Stimulated activated CD4-positive, alpha-beta T cell treated with anti-CD3 and anti-CD28 coated beads, Interleukin-15, amount 100 ng/mL, for 1 hour (primary cell): ENCODE measurements around the gene SELENOM.
"Not testable (repeated sequence)": the region's sequence is repeated elsewhere in the genome, so short reads cannot be mapped to it uniquely, and the experiment has no call there.

Source experiments
- DNase-seq, 2 donors: peaks; one replicate each; pipeline ENCODE4 v3.0.0-alpha.2; 2020; ENCODE audit warnings: low read depth in 1 of 2, low spot score in 1 of 2

Gene SELENOM

GRCh38 chr22:31133911-31134310, 26.5 kb upstream of the SELENOM start:
- no peak for DNase-seq

DNA sequence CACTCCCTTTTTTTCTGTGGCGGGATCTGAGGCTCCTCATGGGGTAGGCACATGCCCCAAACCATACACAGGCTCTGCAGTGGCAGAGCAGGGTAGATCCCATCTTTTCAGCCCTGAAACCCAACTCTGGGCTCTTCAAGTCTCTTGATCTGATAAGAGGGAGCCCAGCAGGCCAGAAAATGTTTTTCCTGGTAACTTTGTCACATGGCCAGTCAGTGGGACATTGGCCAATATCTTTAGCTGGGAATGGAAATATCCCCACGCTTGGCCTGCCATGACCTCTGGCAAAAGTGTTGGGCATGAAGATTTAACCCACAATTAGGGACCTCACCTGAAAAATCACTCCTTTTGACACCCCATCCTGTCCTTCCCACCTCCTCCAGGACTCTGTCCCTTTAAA, 23.5 kb upstream of the SELENOM start:
- DNase-seq, result no peak

DNA sequence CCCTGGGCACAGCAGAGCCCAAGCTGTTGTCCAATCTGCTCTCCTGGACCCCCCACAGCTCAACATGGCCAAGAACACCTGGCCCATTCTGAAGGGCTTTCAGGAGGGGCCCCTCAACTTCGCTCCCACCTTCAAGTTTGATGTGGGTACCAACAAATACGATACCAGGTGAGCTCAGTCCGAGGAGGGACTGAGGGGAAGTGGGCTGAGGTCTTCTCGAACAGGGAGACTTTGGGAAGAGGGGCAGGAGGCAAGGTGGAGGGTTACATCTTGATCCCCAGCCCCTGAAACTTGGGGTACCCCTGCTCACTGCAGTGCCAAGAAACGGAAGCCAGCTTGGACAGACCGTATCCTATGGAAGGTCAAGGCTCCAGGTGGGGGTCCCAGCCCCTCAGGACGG, 20.8 kb upstream of the SELENOM start:
- no peak for DNase-seq

GRCh38 chr22:31127181-31127772, 19.9 kb upstream of the SELENOM start:
- no peak for DNase-seq

- no peak for DNase-seq
Observed at GRCh38 chr22:31126869-31127175, 19.5 kb upstream of the SELENOM start.

DNA sequence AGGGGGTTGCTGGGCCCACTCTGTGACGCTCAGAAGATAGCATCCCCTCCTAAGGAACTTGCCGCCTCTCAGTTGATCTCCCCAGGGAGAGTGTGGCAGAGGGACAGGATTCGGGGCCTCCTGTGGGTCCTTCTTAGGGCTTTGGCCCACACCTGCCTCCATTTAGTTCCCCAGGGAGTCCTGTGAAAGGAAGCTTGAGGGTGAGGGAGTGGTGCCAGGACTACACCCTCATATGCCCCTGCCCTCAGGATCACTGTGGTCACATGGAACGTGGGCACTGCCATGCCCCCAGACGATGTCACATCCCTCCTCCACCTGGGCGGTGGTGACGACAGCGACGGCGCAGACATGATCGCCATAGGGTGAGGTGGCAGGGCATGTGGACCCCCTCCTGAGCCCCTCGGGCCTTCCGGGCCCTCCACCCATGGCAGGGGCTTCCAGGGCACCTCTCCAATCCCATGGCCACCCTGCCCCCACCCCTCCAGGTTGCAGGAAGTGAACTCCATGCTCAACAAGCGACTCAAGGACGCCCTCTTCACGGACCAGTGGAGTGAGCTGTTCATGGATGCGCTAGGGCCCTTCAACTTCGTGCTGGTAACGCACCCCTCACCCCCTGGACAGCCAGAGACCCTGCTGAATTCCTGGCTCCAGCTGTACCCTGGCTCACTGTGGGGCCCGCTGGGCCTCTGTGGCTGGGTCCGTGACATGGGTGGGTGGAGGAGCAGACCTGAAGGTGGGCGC, 18.9 kb upstream of the SELENOM start:
- DNase-seq, result no peak

DNA sequence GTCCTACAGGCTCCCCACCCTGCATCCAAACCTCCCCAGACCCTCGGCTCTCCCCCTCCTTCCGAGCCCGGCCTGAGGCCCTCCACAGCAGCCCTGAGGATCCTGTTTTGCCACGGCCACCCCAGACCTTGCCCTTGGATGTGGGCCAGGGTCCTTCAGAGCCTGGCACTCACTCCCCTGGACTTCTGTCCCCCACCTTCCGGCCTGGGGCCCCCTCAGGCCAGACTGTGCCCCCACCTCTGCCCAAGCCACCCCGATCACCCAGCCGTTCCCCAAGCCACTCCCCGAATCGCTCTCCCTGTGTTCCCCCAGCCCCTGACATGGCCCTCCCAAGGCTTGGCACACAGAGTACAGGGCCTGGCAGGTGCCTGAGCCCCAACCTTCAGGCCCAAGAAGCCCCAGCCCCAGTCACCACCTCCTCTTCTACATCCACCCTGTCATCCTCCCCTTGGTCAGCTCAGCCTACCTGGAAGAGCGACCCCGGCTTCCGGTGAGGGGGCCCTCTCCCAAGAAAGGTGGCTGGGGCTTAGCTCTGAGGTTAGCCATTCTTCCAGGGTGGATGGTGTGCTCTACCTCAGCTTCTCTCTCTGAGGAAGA, 18.3 kb upstream of the SELENOM start:
- DNase-seq, result no peak

DNA sequence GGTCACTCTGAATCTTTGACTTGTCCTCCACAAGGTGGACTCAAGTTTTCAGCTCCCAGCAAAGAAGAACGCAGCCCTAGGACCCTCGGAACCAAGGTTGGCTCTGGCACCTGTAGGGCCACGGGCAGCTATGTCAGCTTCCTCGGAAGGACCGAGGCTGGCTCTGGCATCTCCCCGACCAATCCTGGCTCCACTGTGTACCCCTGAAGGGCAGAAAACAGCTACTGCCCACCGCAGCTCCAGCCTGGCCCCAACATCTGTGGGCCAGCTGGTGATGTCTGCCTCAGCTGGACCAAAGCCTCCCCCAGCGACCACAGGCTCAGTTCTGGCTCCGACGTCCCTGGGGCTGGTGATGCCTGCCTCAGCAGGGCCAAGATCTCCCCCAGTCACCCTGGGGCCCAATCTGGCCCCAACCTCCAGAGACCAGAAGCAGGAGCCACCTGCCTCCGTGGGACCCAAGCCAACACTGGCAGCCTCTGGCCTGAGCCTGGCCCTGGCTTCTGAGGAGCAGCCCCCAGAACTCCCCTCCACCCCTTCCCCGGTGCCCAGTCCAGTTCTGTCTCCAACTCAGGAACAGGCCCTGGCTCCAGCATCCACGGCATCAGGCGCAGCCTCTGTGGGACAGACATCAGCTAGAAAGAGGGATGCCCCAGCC, 17.6 kb upstream of the SELENOM start:
- DNase-seq, result no peak

DNA sequence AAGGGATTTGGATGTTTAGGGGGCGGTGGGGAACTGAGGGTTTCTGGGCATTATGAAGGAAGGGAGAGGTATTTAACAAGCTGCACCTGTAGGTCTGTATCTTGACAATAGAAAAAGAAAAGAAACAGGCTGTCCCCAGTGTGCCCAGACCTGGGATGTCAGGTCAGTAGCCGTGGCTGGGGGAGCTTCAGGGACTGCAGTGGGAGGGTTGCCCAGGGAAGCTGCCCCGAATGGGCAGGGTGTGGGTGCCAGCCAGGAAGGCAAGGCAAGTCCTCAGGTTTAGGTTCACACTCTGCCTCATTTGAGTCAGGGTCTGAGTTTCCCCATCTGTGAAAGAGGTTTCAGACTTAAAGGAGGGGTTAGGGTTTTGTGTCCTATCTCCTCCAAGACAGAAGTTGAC, 16.9 kb upstream of the SELENOM start:
- DNase-seq, result no peak

GRCh38 chr22:31123292-31123602, 15.9 kb upstream of the SELENOM start:
- DNase-seq, result no peak

- no peak for DNase-seq
Observed at GRCh38 chr22:31122532-31123291, 15.3 kb upstream of the SELENOM start, which contains the start of gene INPP5J. TSS of gene INPP5J (plus strand) at chr22:31122966. CDS start at chr22:31123015, 49 bp downstream.

- DNase-seq, result no peak
Observed at GRCh38 chr22:31122196-31122531, 14.8 kb upstream of the SELENOM start.

DNA sequence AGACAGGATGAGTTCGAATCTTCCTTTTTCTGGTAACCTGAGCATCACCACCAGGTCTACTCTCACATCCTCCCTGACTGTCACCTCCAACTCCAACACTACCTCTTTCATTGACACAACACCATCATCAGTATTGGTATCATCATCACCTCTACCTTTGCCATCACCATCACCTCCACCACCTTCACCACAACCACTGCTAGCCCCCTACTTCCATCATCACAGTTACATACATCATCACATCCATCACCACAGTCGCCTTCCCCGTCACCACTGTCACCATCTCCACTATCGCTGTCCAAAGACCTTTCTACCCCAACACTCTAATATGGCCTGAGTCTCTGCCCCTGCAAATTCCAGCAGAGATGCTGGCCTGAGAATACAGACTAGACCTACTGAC, 14.0 kb upstream of the SELENOM start:
- no peak for DNase-seq

- no peak for DNase-seq
Observed at GRCh38 chr22:31120642-31121041, 13.3 kb upstream of the SELENOM start.

DNA sequence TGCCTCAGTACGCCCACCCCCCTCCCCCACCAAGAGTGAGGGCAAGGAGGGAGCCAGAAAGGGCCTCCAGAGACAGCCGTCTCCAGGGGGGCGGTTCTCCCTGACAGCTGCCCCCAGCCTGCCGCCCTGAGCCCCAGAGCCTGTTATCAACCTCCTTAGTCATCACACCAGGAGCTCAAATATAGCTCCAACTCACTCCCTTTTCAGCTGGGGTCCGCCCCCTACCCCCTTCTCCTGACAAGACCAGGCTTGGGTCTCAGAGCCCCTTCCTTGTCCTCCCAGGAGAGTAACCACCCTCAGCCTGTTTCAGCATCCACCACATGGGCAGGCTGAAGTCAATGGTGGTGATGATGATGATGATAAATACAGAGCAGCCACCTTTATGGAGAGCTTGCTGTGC, 12.9 kb upstream of the SELENOM start:
- DNase-seq, result no peak

DNA sequence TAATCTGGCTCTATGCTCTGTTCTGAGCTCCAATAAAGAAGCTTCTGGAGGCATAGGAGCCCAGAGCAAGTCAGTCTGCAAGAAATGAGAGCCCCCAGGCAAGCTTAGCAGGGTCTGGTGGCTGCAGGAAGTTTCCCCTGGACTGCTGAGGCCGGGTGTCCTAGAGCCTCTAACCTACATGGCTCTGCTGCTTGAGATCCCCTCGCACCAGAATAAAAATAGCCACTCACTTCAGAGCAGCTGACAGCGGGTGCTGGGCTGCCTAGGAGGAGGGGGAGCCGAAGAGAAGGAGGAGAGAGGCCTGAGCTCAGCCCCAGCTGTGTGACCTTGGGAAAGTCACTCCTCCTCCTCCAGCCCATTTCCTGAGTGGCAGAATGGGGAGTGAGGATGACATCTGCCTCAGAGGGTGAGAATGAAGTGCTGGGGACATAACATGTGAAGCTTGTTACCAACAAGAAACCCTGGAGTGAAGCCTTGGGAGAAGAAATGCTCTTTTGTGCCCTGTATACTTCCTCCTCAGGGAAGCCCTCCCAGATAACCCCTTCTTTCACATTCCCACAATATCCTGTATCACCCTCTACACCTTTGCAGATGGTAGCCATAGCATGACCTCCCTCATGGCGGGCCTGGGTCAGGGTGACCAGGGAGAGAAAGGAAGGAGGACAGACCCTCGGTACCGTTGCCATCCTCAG, 11.8 kb upstream of the SELENOM start:
- DNase-seq, result no peak

DNA sequence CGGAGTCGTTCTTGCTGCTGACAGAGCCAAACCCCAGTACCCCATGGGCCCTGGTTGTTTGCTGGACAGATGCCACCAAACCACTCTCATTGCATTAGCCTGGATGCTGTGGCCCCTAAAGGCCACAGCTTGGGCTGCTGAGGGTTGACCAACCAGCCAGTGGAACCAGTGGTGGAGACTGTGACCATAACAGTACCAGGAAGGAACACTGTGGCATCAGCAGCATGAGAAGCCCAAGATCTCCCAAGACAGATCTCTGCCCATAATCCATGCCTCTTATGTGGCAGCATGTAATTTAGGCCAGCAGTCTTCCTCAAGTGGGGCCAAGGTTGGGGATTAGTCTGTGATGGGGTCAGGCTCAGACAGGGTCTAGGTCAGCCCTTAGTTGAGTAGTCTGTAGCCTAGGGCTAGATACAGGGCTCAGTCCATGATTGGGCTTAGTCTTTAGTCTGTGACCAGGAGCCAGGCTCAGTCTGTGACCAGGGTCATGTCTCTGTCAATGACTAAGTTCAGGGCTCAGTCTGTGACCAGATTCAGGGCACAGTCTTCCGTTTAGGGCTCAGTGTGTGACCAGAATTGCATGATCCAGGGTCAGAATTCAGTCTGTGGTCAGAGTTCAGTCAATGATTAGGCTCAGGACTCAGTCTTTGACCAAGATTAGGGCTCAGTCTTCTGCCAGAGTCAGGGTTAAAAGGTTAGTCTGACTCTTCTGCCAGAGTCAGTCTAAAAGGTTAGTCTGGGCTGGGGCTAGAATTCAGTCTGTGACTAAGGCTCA, 10.9 kb upstream of the SELENOM start:
- no peak for DNase-seq

- not testable (repeated sequence) for DNase-seq
Observed at GRCh38 chr22:31112547-31113091, 5.3 kb upstream of the SELENOM start.

- no peak for DNase-seq
Observed at GRCh38 chr22:31107894-31108218, 488 bp upstream of the SELENOM start.

GRCh38 chr22:31106731-31107177, 614 bp downstream of the SELENOM start:
- DNase-seq, result no peak
